DMS153 (cell line): ENCODE data around the gene SSH2.
"Not testable (repeated sequence)": the region's sequence is repeated elsewhere in the genome, so short reads cannot be mapped to it uniquely, and the experiment has no call there.

Experiments used
- DNase-seq: peaks from one replicate; lab custom pipeline; 2025; lab: John Stamatoyannopoulos, UW

Gene SSH2

GRCh38 chr17:29740017-29740416 lies 190.0 kb downstream of the SSH2 start:
- DNase-seq, result no peak

GRCh38 chr17:29734640-29735039 lies 195.4 kb downstream of the SSH2 start:
- no peak for DNase-seq

DNA sequence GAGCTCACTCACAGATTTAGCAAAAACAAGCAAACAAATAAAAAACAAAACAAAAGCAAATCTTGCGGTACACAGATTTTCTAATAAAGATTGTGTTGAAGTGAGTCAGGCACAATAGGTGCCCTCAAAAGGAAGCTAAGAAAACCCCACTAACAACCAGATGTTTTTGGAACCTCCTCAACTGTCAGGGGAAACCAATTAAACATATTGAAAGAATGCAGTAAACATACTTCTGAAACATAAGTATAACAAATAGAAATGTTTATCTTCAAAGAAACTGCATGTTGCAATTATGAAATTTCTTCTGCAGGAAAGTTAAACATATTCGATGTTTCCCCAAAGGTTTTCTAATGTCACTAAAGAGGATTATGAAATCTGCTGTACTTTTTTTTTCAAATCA lies 196.9 kb downstream of the SSH2 start:
- DNase-seq, result no peak

GRCh38 chr17:29732613-29733012 lies 197.4 kb downstream of the SSH2 start:
- DNase-seq, result no peak

DNA sequence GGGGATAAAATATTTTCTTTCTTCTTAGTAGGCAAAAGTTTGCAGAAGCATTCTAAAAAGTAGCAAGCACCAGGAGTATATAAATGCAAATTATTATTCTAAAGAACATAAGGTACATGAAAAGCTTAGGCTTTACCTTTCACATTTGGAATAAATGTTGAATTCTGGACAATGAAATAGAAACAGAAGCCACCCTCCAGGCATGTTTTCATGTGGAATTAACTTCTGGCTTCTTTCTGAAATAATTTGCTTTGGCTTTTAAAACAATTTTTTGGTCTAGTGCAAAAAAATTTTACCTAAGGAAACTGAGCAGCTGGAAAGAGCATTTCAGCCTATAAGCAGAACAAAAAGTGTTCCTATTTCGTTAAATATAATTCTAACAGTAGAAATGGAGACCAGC lies 197.8 kb downstream of the SSH2 start:
- DNase-seq, result no peak

- no peak for DNase-seq
Measured at GRCh38 chr17:29731589-29731929, 198.5 kb downstream of the SSH2 start.

- no peak for DNase-seq
Measured at GRCh38 chr17:29728490-29728889, 201.5 kb downstream of the SSH2 start.

DNA sequence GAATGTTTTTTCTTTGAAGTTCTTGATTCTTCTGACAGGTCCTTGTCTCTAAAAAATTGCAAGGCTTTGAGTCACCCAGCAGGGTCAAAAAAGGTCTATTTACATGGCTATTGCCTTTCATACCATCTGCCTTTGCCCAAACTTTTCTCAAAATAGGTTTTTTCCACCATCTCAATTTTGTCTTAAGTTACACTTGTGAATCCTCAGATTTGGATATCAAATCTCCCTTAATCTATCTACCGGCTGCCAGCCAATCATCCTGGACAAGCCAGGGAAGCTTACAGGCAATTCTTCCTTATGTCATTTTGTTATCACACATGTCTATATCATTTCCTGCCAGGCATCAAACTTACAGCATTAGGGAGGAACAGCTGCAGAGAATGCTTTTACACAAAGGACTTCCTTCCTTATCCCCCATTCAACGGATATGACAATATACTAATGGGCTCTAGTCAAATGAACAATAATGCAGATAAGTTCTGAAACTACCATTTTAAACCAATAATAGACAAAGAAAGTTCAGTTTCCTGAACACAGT lies 203.2 kb downstream of the SSH2 start:
- DNase-seq, result peak; percentile 68

DNA sequence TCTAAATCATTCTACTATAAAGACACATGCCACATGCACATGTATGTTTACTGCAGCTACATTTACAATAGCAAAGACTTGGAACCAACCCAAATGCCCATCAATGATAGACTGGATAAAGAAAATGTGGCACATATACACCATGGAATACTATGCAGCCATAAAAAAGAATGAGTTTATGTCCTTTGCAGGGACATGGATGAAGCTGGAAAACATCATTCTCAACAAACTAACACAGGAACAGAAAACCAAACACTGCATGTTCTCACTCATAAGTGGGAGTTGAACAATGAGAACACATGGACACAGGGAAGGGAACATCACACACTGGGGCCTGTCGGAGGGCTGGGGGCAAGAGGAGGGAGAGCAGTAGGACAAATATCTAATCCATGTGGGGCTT lies 204.6 kb downstream of the SSH2 start:
- DNase-seq, result not testable (repeated sequence)

- no peak for DNase-seq
Measured at GRCh38 chr17:29723278-29724047, 206.6 kb downstream of the SSH2 start.

- no peak for DNase-seq
Measured at GRCh38 chr17:29722411-29723198, 207.4 kb downstream of the SSH2 start.

DNA sequence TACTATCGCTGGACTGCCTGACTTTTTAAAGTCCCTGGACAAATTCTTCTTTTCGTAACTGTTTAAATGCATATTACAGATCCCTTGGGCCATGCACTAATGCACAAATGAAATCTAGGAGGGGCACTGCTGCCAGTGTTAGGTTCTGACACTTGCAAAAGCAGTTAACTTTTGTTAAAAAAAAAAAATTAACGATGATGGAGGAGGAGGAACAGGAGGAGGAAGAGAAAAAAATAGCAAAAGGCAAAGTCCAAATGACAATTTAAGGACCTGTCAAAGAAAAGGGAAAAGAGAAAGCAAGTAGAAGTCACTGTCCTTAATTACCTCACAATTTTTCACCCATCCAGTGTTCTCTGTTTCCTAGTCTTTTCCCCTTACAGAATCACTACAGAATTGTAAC lies 209.5 kb downstream of the SSH2 start:
- no peak for DNase-seq

DNA sequence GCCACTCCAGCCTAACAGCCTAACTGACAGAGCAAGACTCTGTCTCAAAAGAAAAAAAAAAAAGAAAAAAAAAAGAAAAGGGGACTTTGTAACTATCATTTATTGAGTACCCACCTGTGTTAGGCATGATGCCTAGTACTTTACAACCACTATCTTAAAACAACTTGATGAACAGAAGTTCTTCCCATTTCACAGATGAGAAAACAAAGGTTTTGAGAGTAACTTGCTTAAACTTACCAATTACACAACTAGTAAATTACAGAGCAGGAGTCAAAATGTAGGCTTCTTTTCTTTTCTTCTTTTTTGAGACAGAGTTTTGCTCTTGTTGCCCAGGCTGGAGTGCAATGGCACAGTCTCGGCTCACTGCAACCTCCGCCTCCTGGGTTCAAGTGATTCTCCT lies 210.6 kb downstream of the SSH2 start:
- no peak for DNase-seq

- no peak for DNase-seq
Measured at GRCh38 chr17:29718446-29719039, 211.5 kb downstream of the SSH2 start.

GRCh38 chr17:29717817-29718216 lies 212.2 kb downstream of the SSH2 start:
- no peak for DNase-seq

- DNase-seq, result no peak
Measured at GRCh38 chr17:29716566-29716965, 213.5 kb downstream of the SSH2 start.

- DNase-seq, result no peak
Measured at GRCh38 chr17:29715680-29716079, 214.3 kb downstream of the SSH2 start.

DNA sequence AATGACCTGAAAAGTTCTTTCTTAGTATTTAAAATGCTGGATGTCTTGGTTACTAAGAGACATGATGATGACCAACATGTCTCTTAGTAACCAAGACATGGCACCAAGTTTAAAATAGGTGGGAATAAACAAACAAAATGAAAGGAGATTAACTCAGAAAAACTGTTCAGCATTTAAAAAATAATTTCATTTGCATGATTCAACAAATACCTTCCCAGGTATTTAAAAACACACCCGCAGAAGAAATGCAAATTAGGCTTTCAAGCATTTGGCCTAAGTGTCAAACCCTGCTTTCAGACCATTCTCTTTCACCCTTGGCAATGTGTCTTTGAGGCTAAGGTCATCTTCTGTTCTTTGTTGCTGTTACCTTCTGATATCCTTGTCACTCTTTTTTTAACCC lies 215.9 kb downstream of the SSH2 start:
- no peak for DNase-seq

DNA sequence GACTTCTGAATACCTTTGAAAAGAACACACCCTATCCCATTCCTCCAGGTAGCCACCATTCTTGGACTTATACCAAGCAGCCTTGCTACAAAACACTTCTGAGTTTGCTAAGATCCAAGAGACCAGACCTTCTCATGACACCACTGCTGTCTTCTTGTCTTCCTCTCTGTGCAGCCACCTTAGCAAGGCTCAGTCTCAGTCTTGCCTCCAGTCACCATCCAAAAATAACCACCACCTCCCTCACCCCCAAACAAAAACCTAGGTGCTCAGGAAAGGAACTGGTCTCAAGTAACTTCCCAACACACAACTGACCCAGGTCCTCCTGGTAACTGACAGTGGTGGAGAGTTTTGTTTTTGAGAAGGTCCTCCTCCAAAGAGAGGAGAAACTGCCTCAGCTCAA lies 216.4 kb downstream of the SSH2 start:
- DNase-seq, result no peak

- DNase-seq, result no peak
Measured at GRCh38 chr17:29711588-29712385, 218.2 kb downstream of the SSH2 start.

GRCh38 chr17:29710891-29711418 lies 219.1 kb downstream of the SSH2 start:
- no peak for DNase-seq

GRCh38 chr17:29710520-29710884 lies 219.5 kb downstream of the SSH2 start:
- DNase-seq, result no peak
